ENCODE measurements around the gene CFAP97. TPM values are rescaled to one million over a fixed set of nuclear protein-coding genes. Genes with fewer than 3 reads are reported as not detected.

Gene CFAP97
- total and polyA plus RNA-seq, 2 donors (not counting 1 experiment from before 2014, with no cell fraction given), result 39.3 to 50.8 TPM

DNA sequence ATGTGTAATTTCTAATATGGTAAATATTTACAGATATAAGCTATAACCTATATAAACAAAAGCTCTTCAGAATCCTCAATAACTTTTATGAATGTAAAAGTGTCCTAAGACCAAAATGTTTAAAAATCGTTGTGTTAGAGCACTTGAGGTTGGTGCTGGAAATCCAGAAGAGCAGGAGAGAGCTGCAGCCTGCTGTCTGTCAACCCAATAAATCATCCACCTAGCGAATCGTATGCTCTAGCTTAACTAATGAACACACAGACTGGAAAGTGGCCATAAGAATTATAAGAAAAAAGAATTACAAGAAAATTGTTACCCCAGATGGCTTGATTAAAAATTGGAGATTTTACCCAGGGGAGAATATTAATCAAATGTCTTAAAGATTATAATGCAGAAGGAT, 17.0 kb downstream of the CFAP97 start:
- Histone ChIP-seq H3K79me2 (ENCODE audit: control insufficient read depth, insufficient read depth, low read length) (peaks cover 4% of the 10 kb centered on the region), H3K27me3 (ENCODE audit: control insufficient read depth, insufficient read depth, low read length) (no peaks in the 10 kb centered on the region), H3K4me1 (ENCODE audit: control insufficient read depth, extremely low read depth, insufficient read depth, low read length) (peaks cover 2% of the 10 kb centered on the region), H4K20me1 (ENCODE audit: control insufficient read depth, extremely low read depth, insufficient read depth, low read length) (no peaks in the 10 kb centered on the region), H3K4me3 (replicated peaks in 1 of 4; ENCODE audit: control extremely low read depth in 1 of 4, insufficient read depth in 1 of 4, low read depth in 3 of 4, low read length in 4 of 4) (no peak overlapping the region), H2AFZ (ENCODE audit: low read length) (no peak overlapping the region), H3K4me2 (ENCODE audit: extremely low read depth, insufficient read depth, low read length) (no peak overlapping the region), H3K27ac (ENCODE audit: insufficient read depth, low read length) (no peak overlapping the region), H3K36me3 (ENCODE audit: control insufficient read depth, insufficient read depth, low read length) (peaks cover 6% of the 10 kb centered on the region), H3K9me3 (ENCODE audit: control insufficient read depth, insufficient read depth, low read depth, low read length) (no peaks in the 10 kb centered on the region), H3K9ac (ENCODE audit: insufficient read depth, low read length) (no peak overlapping the region)
- TF ChIP-seq EZH2 (IDR thresholded peaks at IDR 0.05; ENCODE audit: low read length, missing control alignments), result no peak
- TF ChIP-seq, protein P1, sequence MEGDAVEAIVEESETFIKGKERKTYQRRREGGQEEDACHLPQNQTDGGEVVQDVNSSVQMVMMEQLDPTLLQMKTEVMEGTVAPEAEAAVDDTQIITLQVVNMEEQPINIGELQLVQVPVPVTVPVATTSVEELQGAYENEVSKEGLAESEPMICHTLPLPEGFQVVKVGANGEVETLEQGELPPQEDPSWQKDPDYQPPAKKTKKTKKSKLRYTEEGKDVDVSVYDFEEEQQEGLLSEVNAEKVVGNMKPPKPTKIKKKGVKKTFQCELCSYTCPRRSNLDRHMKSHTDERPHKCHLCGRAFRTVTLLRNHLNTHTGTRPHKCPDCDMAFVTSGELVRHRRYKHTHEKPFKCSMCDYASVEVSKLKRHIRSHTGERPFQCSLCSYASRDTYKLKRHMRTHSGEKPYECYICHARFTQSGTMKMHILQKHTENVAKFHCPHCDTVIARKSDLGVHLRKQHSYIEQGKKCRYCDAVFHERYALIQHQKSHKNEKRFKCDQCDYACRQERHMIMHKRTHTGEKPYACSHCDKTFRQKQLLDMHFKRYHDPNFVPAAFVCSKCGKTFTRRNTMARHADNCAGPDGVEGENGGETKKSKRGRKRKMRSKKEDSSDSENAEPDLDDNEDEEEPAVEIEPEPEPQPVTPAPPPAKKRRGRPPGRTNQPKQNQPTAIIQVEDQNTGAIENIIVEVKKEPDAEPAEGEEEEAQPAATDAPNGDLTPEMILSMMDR (conservative IDR thresholded peaks at IDR 0.05 in 1 of 2, IDR thresholded peaks at IDR 0.05 in 1 of 2; ENCODE audit: low read depth in 1 of 2, low read length in 2 of 2), result no peak
- no peak for DNase-seq (ENCODE audit: low read depth in 2 of 2)

DNA sequence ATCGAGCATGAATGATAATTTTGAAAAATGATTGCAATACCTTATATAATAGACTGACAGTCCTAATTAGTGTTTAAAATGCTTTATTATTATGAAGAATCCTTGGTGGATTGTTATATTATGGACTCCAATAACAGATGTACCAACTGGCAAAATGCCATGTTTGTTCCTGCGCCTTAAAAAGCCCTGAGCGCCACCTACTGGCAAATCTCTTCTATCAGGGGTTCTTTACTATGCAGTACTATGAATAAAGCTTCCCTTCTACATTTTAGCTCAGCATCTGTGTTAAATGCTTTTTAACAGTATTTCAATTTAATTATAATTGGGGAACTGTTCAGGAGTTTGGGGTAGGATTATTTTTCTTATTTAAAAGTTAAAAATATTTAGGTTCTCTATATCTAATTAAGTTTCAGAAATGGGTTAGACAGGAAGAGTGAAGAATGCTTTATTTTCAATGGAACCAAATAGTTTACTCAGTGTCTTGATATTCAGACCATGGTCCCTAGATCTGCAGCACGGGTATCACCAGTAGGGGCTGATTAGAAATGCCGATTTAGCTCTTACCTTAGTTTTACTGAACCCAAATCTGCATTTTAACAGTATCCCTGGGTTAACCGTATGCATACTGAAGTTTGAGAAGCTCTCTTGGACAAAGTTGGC, 20.0 kb downstream of the CFAP97 start:
- Histone ChIP-seq H3K27me3 (ENCODE audit: control insufficient read depth, insufficient read depth, low read length) (no peaks in the 10 kb centered on the region), H2AFZ (ENCODE audit: low read length) (no peak overlapping the region), H3K4me1 (ENCODE audit: control insufficient read depth, extremely low read depth, insufficient read depth, low read length) (peaks cover 2% of the 10 kb centered on the region), H3K27ac (ENCODE audit: insufficient read depth, low read length) (no peak overlapping the region), H3K4me2 (ENCODE audit: extremely low read depth, insufficient read depth, low read length) (no peak overlapping the region), H3K9me3 (ENCODE audit: control insufficient read depth, insufficient read depth, low read depth, low read length) (no peaks in the 10 kb centered on the region), H3K36me3 (ENCODE audit: control insufficient read depth, insufficient read depth, low read length) (peaks cover 1% of the 10 kb centered on the region), H4K20me1 (ENCODE audit: control insufficient read depth, extremely low read depth, insufficient read depth, low read length) (no peaks in the 10 kb centered on the region), H3K4me3 (replicated peaks in 1 of 4; ENCODE audit: control extremely low read depth in 1 of 4, insufficient read depth in 1 of 4, low read depth in 3 of 4, low read length in 4 of 4) (no peak overlapping the region), H3K79me2 (ENCODE audit: control insufficient read depth, insufficient read depth, low read length) (peaks cover 6% of the 10 kb centered on the region), H3K9ac (ENCODE audit: insufficient read depth, low read length) (no peak overlapping the region)
- DNase-seq (ENCODE audit: low read depth in 2 of 2), result peak; percentile 81 to 96
- TF ChIP-seq EZH2 (IDR thresholded peaks at IDR 0.05; ENCODE audit: low read length, missing control alignments), result no peak
- TF ChIP-seq, protein P1 (conservative IDR thresholded peaks at IDR 0.05 in 1 of 2, IDR thresholded peaks at IDR 0.05 in 1 of 2; ENCODE audit: low read depth in 1 of 2, low read length in 2 of 2), result peak; percentile 85 to 88

DNA sequence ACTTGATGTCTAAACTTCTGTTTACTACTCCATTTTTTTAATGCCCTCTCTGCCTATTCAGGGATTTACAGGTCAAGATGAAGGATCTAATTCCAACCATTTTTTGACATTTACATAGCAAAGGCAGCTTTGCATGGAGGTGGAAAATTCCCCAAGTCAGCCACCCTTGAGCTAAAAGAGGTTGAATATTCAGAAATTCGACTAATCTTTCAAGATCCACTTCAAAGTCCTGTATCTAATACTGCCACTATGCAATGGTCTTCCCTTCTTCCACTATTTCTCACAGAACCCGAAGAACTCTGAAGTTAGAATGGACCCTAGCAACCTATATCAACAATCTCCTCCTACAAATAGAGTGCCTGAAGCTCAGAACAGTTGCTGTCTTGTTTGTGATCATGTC, 21.6 kb downstream of the CFAP97 start:
- Histone ChIP-seq H3K36me3 (ENCODE audit: control insufficient read depth, insufficient read depth, low read length) (no peaks in the 10 kb centered on the region), H3K4me2 (ENCODE audit: extremely low read depth, insufficient read depth, low read length) (no peak overlapping the region), H3K9me3 (ENCODE audit: control insufficient read depth, insufficient read depth, low read depth, low read length) (no peaks in the 10 kb centered on the region), H4K20me1 (ENCODE audit: control insufficient read depth, extremely low read depth, insufficient read depth, low read length) (no peaks in the 10 kb centered on the region), H3K27me3 (ENCODE audit: control insufficient read depth, insufficient read depth, low read length) (no peaks in the 10 kb centered on the region), H3K27ac (ENCODE audit: insufficient read depth, low read length) (no peak overlapping the region), H3K4me3 (replicated peaks in 1 of 4; ENCODE audit: control extremely low read depth in 1 of 4, insufficient read depth in 1 of 4, low read depth in 3 of 4, low read length in 4 of 4) (no peak overlapping the region), H3K4me1 (ENCODE audit: control insufficient read depth, extremely low read depth, insufficient read depth, low read length) (peaks cover 2% of the 10 kb centered on the region), H3K79me2 (ENCODE audit: control insufficient read depth, insufficient read depth, low read length) (peaks cover 6% of the 10 kb centered on the region), H3K9ac (ENCODE audit: insufficient read depth, low read length) (no peak overlapping the region), H2AFZ (ENCODE audit: low read length) (no peak overlapping the region)
- TF ChIP-seq EZH2 (IDR thresholded peaks at IDR 0.05; ENCODE audit: low read length, missing control alignments), result no peak
- TF ChIP-seq, protein P1 (conservative IDR thresholded peaks at IDR 0.05 in 1 of 2, IDR thresholded peaks at IDR 0.05 in 1 of 2; ENCODE audit: low read depth in 1 of 2, low read length in 2 of 2), result no peak
- no peak for DNase-seq (ENCODE audit: low read depth in 2 of 2)

Measured in fibroblast of lung (primary cell).